AG10803 (cell line): Measurements from ENCODE around the gene FAM107B.

Source experiments
- DNase-seq: peaks from one replicate; pipeline ENCODE4 v3.0.0; 2010; ENCODE audit warnings: low read depth
- H3K4me3 ChIP-seq: 2 replicates; pipeline ENCODE4 v1.5.1; 2011; ENCODE audit warnings: mild to moderate bottlenecking, low read length, control low read depth
- TF ChIP-seq, protein P1 (sequence below): conservative IDR thresholded peaks from 2 replicates; pipeline ENCODE4 v1.5.1; 2011; ENCODE audit warnings: mild to moderate bottlenecking, low read length, control low read depth, inconsistent platforms

The FAM107B gene

DNA sequence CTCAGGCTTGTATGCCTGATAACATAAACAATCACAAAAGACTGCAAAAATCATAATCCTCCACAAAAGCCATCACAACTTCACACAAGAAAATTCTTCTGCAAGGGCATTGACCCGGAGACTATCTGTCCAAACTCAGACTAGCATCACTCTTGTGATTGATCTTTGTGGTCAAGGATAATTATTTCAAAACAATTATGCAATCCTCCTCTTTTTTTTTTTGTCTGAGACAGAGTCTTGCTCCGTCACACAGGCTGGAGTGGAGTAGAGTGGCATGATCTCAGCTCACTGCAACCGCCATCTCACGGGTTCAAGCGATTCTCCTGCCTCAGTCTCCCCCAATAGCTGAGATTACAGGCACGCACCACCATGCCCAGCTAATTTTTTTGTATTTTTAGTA lies 41.0 kb upstream of the FAM107B start:
- DNase-seq: peak; percentile 11
- TF ChIP-seq, protein P1, sequence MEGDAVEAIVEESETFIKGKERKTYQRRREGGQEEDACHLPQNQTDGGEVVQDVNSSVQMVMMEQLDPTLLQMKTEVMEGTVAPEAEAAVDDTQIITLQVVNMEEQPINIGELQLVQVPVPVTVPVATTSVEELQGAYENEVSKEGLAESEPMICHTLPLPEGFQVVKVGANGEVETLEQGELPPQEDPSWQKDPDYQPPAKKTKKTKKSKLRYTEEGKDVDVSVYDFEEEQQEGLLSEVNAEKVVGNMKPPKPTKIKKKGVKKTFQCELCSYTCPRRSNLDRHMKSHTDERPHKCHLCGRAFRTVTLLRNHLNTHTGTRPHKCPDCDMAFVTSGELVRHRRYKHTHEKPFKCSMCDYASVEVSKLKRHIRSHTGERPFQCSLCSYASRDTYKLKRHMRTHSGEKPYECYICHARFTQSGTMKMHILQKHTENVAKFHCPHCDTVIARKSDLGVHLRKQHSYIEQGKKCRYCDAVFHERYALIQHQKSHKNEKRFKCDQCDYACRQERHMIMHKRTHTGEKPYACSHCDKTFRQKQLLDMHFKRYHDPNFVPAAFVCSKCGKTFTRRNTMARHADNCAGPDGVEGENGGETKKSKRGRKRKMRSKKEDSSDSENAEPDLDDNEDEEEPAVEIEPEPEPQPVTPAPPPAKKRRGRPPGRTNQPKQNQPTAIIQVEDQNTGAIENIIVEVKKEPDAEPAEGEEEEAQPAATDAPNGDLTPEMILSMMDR: no peak
- H3K4me3 ChIP-seq: no peak overlapping the region

DNA sequence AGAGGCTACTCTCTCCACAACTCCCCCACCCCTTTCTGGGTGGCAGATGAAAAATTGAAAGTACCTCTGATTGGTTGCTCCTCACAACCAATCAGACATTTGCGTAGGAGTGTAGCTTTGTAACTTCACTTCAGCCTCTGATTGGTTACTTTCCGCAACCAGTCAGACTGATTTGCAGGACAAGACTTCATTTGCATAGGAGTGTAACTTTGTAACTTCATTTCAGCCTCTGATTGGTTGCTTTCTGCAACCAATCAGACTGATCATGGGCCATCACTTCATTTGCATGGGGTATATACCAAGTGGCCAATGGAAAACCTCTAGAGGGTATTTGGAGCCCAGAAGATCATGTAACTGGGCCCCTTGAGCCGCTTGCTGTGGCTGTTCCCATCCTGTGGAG lies 37.6 kb upstream of the FAM107B start:
- H3K4me3 ChIP-seq: no peak overlapping the region
- peak; percentile 13 for DNase-seq
- TF ChIP-seq, protein P1: no peak

- TF ChIP-seq, protein P1: no peak
- no peak overlapping the region for H3K4me3 ChIP-seq
- DNase-seq: no peak
Measured at GRCh38 chr10:14810969-14811953, 36.6 kb upstream of the FAM107B start.

- TF ChIP-seq, protein P1: no peak
- no peak overlapping the region for H3K4me3 ChIP-seq
- no peak for DNase-seq
Measured at GRCh38 chr10:14806318-14806717, 31.6 kb upstream of the FAM107B start.

GRCh38 chr10:14803827-14804226 lies 29.1 kb upstream of the FAM107B start:
- no peak overlapping the region for H3K4me3 ChIP-seq
- no peak for DNase-seq
- TF ChIP-seq, protein P1: no peak

DNA sequence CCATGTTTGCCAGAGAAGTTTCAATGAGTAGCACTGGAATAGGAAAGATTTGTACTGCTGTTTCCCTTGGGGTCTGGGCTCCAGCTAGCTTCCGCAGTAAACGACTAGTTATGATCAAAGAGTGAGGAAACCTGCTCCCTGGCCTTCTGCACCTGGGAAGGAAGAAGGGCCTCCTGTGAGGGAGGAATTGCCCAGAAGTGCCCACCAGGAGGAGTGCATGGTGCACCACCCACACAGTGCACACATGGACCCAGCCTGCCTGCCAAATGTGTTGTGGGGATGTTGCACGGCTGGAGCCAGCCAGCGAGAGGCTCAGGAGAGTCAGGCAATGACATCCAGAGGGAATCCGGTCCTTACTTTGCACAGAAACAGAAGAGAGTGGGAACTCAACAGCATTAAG lies 27.0 kb upstream of the FAM107B start:
- no peak for DNase-seq
- H3K4me3 ChIP-seq: no peak overlapping the region
- TF ChIP-seq, protein P1: no peak

- TF ChIP-seq, protein P1: no peak
- DNase-seq: no peak
- no peak overlapping the region for H3K4me3 ChIP-seq
Measured at GRCh38 chr10:14800397-14800796, 25.7 kb upstream of the FAM107B start.
